Uterus (tissue), 4 donors: Measurements from ENCODE around the gene TRABD2B. TPM values are rescaled to one million over a fixed set of nuclear protein-coding genes. Genes with fewer than 3 reads are reported as not detected.

ENCODE experiments used
- DNase-seq, 2 donors: peaks; one replicate each; pipeline ENCODE4 v3.0.0-alpha.2; 2019 to 2020
- H3K27ac ChIP-seq, 2 donors: fragments of 200-600 bp; sonication (generic); 1 replicate in 1 of 2; 2 replicates in 1 of 2; pipeline ENCODE4 v1.5.1; 2016 to 2018
- H3K27me3 ChIP-seq, 2 donors: fragments of 200-600 bp; sonication (generic); one replicate each; pipeline ENCODE4 v1.5.1; 2018 to 2019; ENCODE audit warnings: control low read depth in 1 of 2
- H3K36me3 ChIP-seq, 2 donors: fragments of 200-600 bp; sonication (generic); one replicate each; pipeline ENCODE4 v1.5.1; 2019; ENCODE audit warnings: control low read depth in 1 of 2
- H3K4me1 ChIP-seq, 2 donors: fragments of 200-600 bp; sonication (generic); one replicate each; pipeline ENCODE4 v1.5.1; 2018 to 2019; ENCODE audit warnings: control low read depth in 1 of 2
- H3K4me3 ChIP-seq, 2 donors: fragments of 200-600 bp; sonication (generic); 1 replicate in 1 of 2; 2 replicates in 1 of 2; pipeline ENCODE4 v1.5.1; 2018 to 2019; ENCODE audit warnings: mild to moderate bottlenecking in 1 of 2
- H3K9me3 ChIP-seq, 2 donors: fragments of 200-600 bp; sonication (generic); one replicate each; pipeline ENCODE4 v1.5.1; 2019; ENCODE audit warnings: control low read depth in 1 of 2
- CTCF ChIP-seq, 4 experiments: fragments of 200-600 bp in 2 of 4; fragments of 450-650 bp in 2 of 4; sonication (generic) in 2 of 4; IDR thresholded peaks; one replicate each; pipeline ENCODE4 v1.5.1; 2016 to 2019; ENCODE audit warnings: antibody characterized with exemption in 4 of 4, mild to moderate bottlenecking in 2 of 4, moderate library complexity in 1 of 4
- POLR2A ChIP-seq, 2 donors: fragments of 450-650 bp; IDR thresholded peaks; one replicate each; pipeline ENCODE4 v1.6.1; 2016; ENCODE audit warnings: antibody characterized with exemption in 2 of 2, mild to moderate bottlenecking in 1 of 2, moderate library complexity in 1 of 2
- intact Hi-C: fragments of 100-400 bp; cut with DNase I; formaldehyde crosslinking; loops from one replicate; pipeline ENCODE4 v1.15.1; 2023; ENCODE audit warnings: low total_unique reads
- total RNA-seq, 4 donors: library from RNA; depleted of rRNA in 3 of 4; stranded (reverse); fragments of >200 nt in 3 of 4; gene quantifications; one replicate each; pipeline versions ENCODE4 v1.1.0 to v1.2.4, GENCODE V29; 2014 to 2023
- donor health status: DM: yes; HTN: yes; CAD: no.

Gene TRABD2B
- total RNA-seq, 4 donors from 2014 or later: under 0.01 to 1.6 (median 1.0) TPM

GRCh38 chr1:47993881-47994625, 3.1 kb downstream of the TRABD2B start:
- Histone ChIP-seq H3K27me3 (no peaks in the 10 kb centered on the region), H3K4me1 (no peaks in the 10 kb centered on the region), H3K9me3 (no peaks in the 10 kb centered on the region), H3K4me3 (no peak overlapping the region), H3K27ac (no peak overlapping the region), H3K36me3 (no peaks in the 10 kb centered on the region)
- DNase-seq: no peak
- intact Hi-C loops: no loop called here
- TF ChIP-seq POLR2A (IDR thresholded peaks at IDR 0.05): no peak
- TF ChIP-seq CTCF (IDR thresholded peaks at IDR 0.05): no peak

- no peak for DNase-seq
- no peaks in the 10 kb centered on the region for H3K9me3 ChIP-seq
- no peaks in the 10 kb centered on the region for H3K36me3 ChIP-seq
- H3K27me3 ChIP-seq: no peaks in the 10 kb centered on the region
- TF ChIP-seq CTCF (IDR thresholded peaks at IDR 0.05) (no peak), POLR2A (IDR thresholded peaks at IDR 0.05) (no peak)
- no peaks in the 10 kb centered on the region for H3K4me1 ChIP-seq
- intact Hi-C loops: no loop called here
- H3K27ac ChIP-seq: no peak overlapping the region
- no peak overlapping the region for H3K4me3 ChIP-seq
Measured at GRCh38 chr1:47993416-47993740, 3.8 kb downstream of the TRABD2B start.

GRCh38 chr1:47992720-47993415, 4.3 kb downstream of the TRABD2B start:
- no peak for DNase-seq
- no peaks in the 10 kb centered on the region for H3K4me1 ChIP-seq
- H3K9me3 ChIP-seq: no peaks in the 10 kb centered on the region
- no peak overlapping the region for H3K27ac ChIP-seq
- intact Hi-C loops: no loop called here
- no peaks in the 10 kb centered on the region for H3K36me3 ChIP-seq
- no peaks in the 10 kb centered on the region for H3K27me3 ChIP-seq
- no peak overlapping the region for H3K4me3 ChIP-seq
- TF ChIP-seq POLR2A (IDR thresholded peaks at IDR 0.05) (no peak), CTCF (IDR thresholded peaks at IDR 0.05) (no peak)

- Histone ChIP-seq H3K27me3 (no peaks in the 10 kb centered on the region), H3K9me3 (no peaks in the 10 kb centered on the region), H3K36me3 (no peaks in the 10 kb centered on the region), H3K27ac (no peak overlapping the region), H3K4me3 (no peak overlapping the region), H3K4me1 (no peaks in the 10 kb centered on the region)
- no peak for TF ChIP-seq POLR2A (IDR thresholded peaks at IDR 0.05)
- TF ChIP-seq CTCF (IDR thresholded peaks at IDR 0.05): no peak
- intact Hi-C loops: no loop called here
- no peak for DNase-seq
Measured at GRCh38 chr1:47991673-47992072, 5.5 kb downstream of the TRABD2B start.

- H3K27me3 ChIP-seq: no peaks in the 10 kb centered on the region
- no peak overlapping the region for H3K4me3 ChIP-seq
- TF ChIP-seq POLR2A (IDR thresholded peaks at IDR 0.05) (no peak), CTCF (IDR thresholded peaks at IDR 0.05) (no peak)
- no peaks in the 10 kb centered on the region for H3K36me3 ChIP-seq
- intact Hi-C loops: no loop called here
- no peaks in the 10 kb centered on the region for H3K9me3 ChIP-seq
- no peak for DNase-seq
- H3K27ac ChIP-seq: no peak overlapping the region
- no peaks in the 10 kb centered on the region for H3K4me1 ChIP-seq
Measured at GRCh38 chr1:47991187-47991586, 6.0 kb downstream of the TRABD2B start.
